HG03025 (cell line): ENCODE results near the gene PSORS1C2.

Experiments
- ATAC-seq: cut with Tn5 transposase; IDR thresholded peaks from one replicate; pipeline ENCODE4 v1.9.1; 2021; ENCODE audit warnings: mild to moderate bottlenecking, moderate library complexity; ENCODE audit not compliant: unreplicated experiment, low FRiP score

PSORS1C2 gene

DNA sequence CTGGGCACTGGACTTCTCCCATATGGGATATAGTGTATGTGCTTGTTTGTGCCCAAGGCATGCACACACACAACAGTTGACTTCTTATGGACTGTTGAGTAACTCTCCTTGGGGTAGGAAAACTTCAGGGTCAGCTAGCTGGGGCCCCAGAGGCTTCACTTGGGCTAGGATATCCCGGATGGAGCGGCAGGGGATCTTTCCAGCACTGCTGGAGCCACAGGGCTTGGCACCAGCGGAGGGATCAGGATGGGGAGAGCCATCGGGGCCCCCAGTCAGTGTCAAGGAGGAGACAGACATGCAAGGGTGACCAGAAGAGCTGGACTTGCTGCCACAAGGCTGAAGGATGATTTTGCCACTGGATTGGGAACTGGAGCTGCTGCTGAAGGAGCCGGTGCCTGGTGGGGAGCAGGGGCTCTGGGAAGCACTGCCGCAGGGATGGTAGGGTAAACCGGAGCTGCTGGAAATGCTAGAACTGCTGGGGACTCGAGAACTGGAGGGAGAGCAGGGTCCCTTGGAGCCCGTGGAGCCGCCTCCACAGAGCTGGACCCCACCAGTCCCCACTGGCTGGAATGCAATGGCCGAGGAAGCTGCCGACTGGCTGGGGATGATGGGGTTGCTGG lies 22.8 kb downstream of the PSORS1C2 start:
- ATAC-seq: no peak

DNA sequence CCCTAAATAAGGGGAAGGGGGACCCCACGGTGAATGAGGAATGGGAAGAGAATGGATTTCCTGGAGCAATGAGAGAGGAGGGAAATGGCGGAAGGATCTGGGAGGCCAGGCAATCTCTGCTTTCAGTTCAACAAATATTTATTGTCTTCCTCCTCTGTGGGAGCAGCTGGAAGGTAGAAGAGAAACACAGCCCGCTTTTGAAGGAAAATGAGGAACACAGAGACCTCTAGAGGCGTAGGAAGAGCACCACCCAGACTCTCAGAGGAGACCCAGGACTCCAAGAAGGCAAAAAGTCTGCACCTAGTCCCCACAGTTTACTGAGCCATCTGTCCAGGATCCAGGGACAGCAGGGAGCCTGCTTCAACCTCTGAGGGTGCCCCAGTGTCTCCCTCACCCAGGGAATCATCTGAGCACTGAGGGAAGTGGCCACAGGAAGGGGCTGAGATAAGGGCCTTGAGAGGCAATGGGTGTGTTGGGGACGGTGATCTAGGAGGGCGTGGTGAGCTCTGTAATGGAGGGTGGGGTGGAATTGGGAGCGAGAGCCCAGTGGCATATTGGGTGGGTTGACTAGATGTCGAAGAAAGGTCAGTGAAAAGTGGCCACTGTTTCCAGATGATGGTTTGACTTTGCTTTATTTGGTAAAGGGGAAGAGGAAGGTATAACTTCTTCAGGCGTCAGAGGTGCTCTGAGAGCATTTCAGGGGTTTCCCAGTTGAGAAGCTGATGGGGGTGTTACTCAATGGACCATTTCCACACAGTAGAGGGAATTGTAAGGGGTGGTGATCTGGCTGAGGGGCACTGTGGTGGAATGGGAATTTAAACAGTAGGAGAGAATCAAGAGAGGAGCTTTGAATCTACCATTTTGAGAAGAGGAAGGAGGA lies 23.7 kb downstream of the PSORS1C2 start:
- no peak for ATAC-seq

DNA sequence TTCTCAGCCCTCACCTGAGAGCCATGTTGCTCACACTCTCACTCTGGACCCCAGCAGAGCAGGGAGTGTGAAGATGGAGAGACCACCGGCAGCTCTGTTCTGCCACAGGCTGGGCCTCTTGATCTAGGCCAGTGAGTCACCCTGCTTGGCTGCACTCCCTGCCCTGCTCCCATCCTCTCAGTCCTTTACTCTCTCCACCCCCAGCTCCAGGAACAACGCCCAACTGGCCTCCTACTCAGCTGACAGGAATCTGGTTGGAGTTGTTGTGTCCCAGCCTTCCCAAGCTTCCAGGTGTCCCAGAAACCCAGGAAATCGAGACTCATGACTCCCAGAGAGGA lies 24.4 kb downstream of the PSORS1C2 start, which contains the start of gene PSORS1C1:
PSORS1C1 (plus strand) TSS at position 260 of the 338 bp plus-strand sequence. CDS start 14,833 bp downstream, outside the sequence.
- no peak for ATAC-seq

DNA sequence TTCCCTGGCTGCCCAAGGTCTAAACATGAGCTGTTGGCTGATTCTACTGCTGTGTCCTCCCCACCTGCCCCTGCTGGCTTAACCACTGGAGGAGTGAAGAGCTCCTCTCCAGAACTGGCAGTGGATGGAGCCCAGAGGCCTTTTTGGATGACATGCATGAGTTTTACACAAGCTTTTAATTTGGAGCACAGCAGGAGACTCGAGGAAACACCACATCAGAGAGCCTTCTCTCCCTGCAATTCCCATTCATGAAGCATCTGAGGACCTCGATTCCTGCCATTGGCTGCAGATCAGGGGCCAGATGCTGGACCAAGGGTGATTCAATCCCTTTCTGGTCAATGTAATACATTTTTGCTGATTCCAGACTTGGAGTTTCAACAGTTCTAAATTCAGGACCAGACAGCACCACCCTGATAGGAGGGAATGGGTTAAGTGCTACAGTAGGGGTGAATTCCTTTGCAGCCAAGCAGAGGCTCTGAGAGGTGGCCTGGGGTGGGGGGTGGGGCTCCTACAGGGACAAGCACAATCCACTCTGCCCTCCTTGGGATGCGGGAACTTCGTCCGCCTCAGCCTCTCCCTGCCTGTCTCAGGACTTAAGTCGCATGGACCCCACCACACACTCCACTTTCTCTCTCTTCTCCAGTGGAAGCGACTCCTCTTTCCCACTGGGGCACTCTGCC lies 24.9 kb downstream of the PSORS1C2 start:
- no peak for ATAC-seq

DNA sequence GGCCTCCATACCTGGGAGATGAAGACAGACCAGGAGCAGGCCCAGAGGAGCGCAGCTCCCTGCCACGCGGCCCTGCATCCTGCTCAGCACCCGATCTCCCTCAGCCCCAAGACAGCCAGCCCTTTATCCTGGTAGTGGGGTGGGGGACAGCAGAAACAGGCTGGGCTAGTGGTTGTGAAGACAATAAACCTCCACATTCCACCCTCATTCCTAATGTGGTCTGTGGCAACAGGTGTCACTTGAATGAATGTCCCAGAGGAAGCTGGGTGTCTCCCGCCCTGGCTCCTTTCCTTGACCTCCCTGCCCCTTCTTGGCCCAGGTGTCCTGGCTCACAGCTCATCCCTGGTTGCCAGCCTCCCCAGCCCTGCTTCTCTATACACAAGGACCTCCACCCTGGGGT lies 26.4 kb downstream of the PSORS1C2 start, which contains the start of gene C6orf15:
C6orf15 (minus strand) TSS at position 98 of the 400 bp plus-strand sequence; CDS start at position 78, 20 bp downstream.
- no peak for ATAC-seq

DNA sequence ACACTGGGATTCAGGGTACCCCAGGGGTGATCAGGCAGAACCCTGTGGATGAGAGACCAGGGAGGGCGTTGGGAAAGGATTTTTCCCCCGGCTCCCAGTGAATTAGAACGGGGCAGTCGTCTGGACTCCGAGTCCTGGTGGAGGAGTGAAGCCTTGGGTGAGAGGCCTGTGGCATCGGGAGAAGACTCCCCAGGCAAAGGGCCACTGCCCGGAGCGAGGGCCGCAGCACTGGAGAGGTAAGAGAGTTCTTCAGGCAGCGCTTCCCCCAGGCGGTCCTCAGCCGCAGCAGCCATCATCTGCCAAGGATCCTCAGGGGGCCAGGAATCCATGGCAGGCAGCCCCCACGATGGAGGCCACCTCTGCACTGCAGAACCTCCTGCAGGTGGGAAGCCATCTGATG lies 27.2 kb downstream of the PSORS1C2 start:
- ATAC-seq: no peak

DNA sequence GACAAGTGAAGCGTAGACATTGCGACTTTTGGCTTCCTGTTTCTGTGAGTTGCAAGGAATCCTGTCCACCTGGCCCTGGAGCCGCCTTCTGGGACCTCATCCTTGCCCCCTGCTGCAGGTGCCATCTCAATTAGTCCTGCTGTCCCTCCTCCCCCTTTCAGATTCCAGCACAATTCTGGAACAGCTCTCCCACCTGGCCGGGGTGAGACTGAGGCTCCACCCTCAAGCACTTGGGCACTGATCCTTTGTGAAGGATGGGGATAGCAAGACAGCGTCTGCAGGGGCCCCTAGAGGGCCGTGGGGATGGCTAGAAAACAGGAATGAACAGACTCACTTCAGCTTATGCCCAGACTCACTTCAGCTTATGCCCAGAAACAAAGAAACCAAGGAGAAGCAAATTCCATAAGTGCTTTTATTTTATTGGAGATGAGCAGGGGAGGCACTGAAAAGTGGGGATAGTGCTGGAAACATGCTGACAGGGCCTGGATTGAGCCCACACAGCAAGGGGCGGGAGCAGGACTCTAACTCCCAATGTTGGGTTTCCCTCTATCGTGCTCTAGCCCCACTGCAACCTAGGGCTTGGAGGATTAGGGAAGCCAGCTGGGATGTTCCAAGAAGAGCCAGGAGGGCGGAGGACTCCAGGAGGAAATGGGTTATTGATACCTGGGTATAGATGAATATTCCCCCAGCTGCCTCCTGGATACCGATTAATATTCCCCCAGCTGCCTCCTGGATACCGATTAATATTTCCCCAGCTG lies 27.9 kb downstream of the PSORS1C2 start:
- no peak for ATAC-seq

DNA sequence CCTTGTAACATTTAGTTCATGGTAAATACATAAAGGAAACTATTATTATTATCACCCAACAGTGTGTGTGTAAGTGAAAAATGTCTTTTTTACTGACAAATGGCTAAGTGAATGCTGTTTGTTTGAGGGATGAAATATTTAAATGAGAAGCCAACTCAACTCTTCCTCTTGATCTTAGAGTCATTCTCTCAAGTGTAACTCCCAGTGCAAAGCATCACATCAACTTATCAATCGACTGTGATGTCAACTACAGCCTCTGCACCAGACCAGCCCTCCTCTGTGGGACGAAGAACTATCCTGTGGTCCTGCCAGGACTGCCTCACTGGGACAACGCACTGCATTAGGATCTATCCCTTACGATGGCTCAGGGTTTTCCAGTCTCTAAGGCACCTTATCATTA lies 31.8 kb downstream of the PSORS1C2 start:
- ATAC-seq: no peak

DNA sequence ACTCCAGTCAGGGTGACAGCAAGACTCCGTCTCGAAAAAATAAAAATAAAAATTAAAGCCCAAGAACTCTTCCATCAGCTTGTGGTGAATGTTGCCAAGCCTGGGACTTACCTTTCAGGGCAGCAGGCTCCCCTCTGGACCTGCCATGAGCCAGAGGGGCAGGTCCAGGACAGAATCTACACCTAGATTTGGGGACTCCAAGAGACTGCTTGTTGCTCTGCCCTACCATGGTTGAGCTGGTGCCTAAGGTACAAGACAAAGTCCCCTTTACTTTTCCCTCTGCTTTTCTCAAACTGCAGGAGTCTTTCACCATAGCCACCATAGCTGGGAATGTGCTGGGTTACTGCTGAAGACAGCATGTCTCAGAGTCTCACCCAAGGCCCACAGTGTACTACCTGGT lies 35.7 kb downstream of the PSORS1C2 start:
- no peak for ATAC-seq

DNA sequence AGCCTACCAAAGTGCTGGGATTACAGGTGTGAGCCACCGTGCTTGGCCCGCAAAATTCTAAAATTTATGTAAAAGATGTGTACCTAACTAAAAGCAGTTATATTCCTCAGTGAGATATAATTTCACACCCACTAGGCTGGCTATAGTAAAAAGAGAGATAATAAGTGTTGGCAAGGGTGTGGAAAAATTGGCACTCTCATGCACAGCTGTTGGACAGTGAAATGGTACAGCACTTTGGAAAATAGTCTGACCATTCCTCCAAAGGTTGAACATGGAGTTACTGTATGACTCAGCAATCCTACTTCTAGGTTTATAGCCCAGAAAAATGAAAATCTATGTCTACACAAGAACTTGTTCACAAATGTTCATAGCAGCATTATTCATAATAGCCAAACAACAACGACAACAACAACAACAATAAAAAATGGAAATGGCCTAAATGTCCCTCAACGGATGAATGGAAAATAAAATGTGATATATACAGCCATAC lies 40.4 kb downstream of the PSORS1C2 start:
- no peak for ATAC-seq

DNA sequence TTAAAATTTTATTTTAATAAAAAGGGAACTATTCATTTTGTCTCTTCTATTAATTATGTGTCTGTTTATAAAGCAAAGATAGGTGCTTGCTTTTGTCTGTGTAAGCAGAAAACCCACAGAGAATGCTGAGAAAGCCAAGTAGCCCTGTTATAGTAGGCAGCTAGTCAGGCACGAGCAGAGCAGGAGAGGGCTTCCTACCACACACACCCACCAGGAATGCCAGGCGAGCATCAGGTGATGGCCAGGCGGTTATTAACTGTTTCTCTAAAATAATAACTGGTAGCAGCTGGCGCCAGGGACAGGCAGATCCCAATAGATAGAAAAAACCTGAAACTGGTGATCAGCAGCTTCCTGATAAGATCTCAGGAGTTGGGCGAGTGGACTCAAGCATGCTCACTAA lies 42.2 kb downstream of the PSORS1C2 start:
- no peak for ATAC-seq

DNA sequence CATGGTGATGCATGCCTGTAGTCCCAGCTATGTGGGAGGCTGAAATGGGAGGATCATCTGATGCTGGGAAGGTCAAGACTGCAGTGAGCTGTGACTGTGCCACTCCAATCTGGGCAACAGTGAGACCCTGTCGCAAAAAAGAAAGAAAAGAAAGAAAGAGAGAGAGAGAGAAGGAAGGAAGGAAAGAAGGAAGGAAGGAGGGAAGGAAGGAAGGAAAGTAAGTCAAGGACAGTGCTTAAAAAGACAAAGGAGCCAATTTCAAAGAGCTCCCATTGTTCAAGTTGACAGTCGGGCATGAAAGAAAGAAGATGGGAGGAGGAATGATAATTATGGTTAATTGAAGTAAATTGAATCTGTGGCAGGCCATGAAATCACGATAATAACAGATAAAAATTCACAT lies 42.7 kb downstream of the PSORS1C2 start:
- no peak for ATAC-seq

DNA sequence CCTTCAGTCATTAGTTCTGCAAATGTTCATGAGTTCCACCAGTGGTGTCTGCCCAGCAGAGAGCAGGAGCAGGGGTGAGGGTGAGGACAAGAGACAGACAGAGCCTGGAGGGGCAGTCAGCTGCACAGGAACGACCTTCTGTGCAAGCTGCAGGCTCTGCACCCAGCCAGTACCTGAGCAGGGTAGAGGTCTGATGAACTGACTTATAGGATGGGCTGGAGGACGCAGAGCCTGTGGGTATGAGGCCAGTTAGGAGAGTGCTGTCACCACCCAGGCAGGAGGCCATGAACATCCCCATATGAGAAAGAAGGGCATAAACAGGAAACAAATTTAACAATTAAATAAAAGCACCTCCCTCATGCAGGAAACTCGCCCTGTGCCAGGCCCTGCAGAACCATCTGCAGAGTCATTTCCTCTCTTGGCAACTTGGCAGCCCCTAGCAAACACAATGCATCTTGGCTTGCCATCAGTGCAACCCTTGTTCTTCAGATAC lies 44.4 kb downstream of the PSORS1C2 start:
- ATAC-seq: no peak

DNA sequence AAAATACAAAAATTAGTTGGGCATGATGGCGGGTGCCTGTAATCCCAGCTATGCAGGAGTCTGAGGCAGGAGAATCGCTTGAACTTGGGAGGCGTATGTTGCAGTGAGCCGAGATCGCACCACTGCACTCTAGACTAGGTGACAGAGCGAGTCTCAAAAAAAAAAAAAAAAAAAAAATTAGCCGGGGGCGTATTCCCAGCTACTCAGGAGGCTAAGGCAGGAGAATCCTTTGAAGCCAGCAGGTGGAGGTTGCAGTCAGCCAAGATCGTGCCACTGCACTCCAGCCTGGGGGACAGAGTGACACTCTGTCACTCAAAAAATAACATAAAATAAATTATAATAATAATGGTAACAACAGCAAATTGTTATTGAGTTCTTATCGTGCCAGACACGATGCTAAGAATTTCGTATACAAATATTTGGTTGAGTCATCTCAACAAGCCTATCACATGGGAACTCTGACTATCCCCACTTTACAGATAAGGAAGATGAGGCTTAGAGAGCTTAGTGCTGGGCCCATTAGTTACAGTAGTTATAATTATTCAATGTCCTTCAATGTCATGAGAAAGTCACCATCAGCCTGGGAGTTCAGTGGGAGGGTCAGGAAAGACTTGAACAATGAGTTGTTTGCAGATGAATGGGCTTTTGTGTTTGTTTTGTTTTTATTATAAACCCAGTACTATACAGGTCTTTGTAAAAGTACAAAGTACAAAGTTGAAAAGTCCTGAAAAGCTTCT lies 45.9 kb downstream of the PSORS1C2 start:
- no peak for ATAC-seq

DNA sequence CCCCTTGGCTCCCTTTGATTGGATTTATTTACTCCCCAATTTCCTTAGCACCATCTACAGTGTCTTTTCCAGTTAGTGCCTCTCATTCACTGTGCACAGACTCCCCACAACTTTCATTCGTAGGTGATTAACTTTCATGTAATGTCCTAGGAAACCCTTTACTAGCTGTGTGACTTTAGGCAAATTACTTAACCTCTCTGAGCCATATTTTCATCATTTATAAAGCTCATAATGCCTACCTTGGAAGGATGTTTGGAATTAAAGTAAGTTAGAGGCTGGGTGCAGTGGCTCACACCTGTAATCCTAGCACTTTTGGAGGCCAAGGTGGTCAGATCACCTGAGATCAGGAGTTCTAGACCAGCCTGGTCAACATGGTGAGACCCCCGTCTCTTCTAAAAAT lies 46.6 kb downstream of the PSORS1C2 start:
- no peak for ATAC-seq

DNA sequence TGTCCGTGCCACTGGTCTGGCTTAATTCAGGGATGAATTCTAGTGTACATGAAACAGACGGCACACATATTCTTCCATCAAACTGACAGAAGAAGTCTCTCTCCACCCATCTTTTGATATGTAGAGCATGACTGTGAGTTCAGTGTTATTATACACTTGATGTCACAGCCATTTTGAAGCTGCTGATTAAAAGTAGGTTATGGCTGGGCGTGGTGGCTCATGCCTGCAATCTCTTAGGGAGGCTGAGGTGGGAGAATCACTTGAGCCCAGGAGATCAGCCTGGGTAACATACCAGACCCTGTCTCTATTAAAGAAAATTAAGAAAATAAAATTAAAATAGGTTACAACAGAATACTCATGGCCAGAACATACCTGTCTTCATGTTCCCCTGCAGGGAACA lies 47.2 kb downstream of the PSORS1C2 start:
- no peak for ATAC-seq

DNA sequence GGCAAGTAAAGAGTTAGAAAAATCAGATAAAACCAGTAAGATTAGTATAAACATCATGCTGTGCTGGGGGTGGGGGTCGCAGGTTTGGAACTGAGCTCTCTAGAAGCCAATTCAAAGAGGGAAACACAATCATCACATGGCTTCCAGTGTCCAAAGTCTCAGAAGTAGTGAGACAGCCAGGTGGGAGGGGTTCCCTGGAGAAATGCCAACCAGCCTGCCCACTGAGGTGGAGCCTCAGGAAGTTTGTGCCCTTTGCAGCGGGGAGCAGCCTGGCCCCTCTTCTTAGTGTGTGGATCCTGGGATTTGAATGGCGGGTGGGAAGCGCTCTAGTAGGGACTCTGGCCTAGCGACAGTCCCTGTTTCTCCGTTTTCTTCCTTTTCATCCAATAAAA lies 47.9 kb downstream of the PSORS1C2 start:
- ATAC-seq: no peak

DNA sequence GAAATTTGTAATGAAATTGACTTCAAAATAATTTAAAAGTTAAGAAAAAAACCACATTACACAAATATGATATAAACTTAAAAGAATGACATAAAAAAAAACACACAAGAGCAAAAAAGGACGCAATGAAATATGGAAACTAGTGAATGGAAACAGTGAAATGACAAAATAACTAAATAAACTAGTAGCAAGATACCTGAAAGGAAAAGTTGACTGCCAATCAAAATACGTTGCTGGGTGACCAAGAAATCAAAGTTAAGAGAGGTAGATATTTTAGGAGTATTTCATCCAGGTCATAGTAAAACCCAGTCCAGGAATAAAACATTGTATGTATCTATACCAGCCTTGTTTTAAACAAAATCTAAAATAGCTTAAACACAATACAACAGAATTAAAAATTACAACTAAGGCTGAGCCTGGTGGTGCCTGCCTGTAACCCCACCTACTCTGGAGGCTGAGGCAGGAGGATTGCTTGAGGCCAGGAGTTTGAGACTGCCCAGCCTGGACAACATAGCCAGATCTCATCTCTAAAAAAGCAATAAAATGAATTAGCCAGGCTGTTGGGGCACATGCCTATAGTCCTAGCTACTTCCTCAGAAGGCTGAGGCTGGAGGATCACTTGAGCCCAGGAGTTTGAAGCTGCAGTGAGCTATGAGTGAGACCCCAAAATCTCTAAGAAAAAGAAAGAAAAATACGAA lies 48.4 kb downstream of the PSORS1C2 start:
- no peak for ATAC-seq
